GM12875 (cell line): Measurements from ENCODE around the gene DDX39A.

ENCODE experiments used
- H3K4me3 ChIP-seq: one replicate; pipeline ENCODE4 v1.5.1; 2011; ENCODE audit warnings: low read depth, low read length, control low read depth
- TF ChIP-seq, protein P1 (sequence below): IDR thresholded peaks from 2 replicates; pipeline ENCODE4 v1.5.1; 2011; ENCODE audit warnings: low read depth, mild to moderate bottlenecking, control low read depth, inconsistent platforms, low read length, moderate library complexity, borderline replicate concordance; ENCODE audit not compliant: insufficient read depth

DDX39A gene

DNA sequence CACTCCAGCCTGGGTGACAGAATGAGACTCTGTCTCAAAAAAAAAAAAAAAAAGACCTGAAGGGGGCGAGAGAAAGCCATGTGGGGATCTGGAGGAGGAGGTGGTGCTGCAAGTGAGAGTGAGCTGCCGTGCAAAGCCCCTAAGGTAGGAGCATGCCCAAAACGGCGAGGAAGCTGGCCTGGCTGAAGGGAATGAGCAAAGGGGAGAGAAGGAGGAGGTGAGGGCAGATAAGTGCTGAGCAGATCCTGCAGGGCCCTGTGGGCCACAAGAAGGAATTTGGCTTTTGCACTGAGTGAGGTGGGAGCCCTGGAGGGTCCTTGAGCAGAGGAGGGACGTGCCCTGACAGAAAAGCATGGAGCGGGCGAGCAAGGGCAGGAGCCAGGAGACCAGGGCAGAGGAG, 57.3 kb downstream of the DDX39A start:
- no peak overlapping the region for H3K4me3 ChIP-seq
- TF ChIP-seq, protein P1, sequence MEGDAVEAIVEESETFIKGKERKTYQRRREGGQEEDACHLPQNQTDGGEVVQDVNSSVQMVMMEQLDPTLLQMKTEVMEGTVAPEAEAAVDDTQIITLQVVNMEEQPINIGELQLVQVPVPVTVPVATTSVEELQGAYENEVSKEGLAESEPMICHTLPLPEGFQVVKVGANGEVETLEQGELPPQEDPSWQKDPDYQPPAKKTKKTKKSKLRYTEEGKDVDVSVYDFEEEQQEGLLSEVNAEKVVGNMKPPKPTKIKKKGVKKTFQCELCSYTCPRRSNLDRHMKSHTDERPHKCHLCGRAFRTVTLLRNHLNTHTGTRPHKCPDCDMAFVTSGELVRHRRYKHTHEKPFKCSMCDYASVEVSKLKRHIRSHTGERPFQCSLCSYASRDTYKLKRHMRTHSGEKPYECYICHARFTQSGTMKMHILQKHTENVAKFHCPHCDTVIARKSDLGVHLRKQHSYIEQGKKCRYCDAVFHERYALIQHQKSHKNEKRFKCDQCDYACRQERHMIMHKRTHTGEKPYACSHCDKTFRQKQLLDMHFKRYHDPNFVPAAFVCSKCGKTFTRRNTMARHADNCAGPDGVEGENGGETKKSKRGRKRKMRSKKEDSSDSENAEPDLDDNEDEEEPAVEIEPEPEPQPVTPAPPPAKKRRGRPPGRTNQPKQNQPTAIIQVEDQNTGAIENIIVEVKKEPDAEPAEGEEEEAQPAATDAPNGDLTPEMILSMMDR: peak; percentile 32; the same call in 1 of the 2 replicates
